GM12874 (cell line): ENCODE measurements around the gene FAM47C.
"Not testable (repeated sequence)": the region's sequence is repeated elsewhere in the genome, so short reads cannot be mapped to it uniquely, and the experiment has no call there.

Experiments
- TF ChIP-seq, protein P1 (sequence below): IDR thresholded peaks from 2 replicates; pipeline ENCODE4 v1.5.1; 2011; ENCODE audit warnings: low read depth, mild to moderate bottlenecking, control low read depth, low read length, moderate library complexity; ENCODE audit not compliant: insufficient read depth

The FAM47C gene

DNA sequence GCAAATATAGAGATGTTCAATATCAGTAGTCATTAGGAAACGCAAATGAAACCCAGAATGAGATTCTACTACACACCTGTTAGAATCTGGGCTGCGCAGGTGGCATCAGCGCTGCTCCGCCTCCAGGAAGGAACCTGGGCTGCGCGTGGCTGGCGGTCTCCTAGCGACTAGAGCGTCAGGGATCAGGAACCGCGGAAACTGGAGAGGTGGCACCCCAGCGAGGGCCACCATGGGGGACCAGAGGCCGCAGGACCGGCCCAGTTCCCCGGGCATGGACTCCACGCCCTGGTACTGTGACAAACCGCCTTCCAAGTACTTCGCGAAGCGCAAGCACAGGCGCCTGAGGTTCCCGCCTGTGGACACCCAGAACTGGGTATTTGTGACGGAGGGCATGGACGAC, at the start of gene FAM47C:
Gene FAM47C, plus strand, starts transcription at position 185 of the 400 bp plus-strand sequence. Its CDS starts 45 bp downstream, at position 230.
- TF ChIP-seq, protein P1, sequence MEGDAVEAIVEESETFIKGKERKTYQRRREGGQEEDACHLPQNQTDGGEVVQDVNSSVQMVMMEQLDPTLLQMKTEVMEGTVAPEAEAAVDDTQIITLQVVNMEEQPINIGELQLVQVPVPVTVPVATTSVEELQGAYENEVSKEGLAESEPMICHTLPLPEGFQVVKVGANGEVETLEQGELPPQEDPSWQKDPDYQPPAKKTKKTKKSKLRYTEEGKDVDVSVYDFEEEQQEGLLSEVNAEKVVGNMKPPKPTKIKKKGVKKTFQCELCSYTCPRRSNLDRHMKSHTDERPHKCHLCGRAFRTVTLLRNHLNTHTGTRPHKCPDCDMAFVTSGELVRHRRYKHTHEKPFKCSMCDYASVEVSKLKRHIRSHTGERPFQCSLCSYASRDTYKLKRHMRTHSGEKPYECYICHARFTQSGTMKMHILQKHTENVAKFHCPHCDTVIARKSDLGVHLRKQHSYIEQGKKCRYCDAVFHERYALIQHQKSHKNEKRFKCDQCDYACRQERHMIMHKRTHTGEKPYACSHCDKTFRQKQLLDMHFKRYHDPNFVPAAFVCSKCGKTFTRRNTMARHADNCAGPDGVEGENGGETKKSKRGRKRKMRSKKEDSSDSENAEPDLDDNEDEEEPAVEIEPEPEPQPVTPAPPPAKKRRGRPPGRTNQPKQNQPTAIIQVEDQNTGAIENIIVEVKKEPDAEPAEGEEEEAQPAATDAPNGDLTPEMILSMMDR: not testable (repeated sequence)

DNA sequence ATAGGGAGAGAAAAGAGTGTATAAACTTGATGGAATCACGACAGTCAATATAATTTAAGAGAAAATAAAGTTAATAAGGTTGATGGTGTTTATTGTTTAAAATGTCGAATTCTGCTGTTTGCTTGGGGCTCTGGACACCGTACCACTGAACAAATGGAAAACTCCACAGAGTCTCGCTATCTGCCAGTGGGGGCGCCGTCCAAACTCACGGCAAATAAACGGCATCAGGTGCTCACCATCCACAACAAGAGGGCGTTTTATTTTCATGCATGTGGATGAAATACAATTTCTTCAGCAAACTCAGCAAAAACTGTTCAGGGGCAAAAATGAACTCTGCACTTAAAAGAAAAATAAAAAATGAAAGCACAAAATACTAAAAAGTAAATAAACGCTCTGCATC, 46.6 kb upstream of the FAM47C start:
- TF ChIP-seq, protein P1: no peak

DNA sequence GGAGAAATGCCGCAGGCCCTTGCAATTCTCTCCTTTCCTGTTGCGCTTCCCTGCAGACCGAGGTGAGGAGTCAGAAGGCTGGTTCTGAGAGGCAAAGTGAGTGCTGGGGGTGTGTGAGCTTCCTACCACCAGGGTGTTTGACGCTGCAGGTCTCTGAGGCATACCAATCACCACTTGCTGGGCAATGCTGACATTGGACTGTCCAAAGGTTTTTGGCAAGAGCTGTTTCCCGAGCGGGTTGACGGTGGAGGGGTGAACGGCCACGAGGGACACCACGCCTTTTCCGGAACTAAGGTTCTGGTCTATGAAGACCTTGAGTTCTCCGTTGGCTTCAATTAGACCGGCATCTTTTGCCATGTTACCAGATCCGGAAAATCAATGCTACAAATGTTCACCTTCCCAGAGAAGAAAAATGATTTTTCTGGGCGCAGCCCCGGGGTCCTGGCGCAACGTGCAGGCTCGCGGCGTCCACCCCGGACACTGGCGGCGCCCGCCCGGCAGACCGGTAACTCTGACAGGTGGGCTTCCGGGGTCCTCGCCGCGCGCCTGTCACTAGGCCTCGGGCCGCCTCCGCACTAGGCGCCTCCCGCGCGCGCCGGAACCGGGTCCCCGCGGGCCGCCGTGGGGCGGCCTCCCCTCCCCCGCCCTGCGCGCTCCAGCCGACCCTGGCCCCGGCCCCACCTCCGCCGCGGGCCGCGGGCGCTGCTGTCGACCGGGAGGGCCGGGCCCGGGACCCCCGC, 44.9 kb upstream of the FAM47C start:
- TF ChIP-seq, protein P1: no peak

DNA sequence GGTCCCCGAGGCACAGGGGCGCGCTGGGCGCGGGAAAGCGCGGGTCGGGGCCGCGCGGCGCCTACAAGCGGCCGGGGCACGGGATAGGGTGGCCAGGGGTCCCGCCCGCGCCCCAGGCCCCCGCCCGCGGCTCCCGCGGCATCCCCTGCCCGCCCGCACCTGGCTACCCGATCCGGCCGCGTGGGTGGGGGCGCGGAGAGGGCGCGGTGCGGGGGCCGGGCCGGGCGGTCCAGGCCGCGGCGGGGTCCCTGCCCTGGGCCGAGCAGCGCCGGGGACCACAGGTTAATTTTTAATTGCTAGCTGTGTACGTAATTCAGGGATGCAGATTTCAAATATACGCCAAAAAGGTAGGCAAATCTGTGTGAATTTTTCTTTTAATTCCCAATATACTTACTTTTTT, 44.3 kb upstream of the FAM47C start:
- TF ChIP-seq, protein P1: no peak

DNA sequence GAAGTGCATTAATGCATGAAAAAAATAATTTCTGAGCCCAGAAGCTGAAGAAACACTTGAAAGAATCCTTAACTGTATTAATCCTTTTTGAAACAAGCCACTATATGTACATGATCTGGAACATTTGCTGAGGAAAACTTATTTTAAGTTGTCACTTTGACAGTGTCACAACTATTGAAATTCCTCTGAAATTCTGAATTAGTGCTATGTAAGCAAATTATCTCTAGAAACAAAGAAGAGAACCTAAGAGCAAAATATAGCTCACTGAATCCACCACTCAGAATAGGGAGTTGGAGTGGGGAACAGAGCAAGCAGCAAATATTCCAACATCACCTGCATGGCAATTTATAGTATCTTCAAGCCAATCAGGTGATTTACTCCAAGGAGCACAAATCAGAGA, 34.6 kb upstream of the FAM47C start:
- TF ChIP-seq, protein P1: no peak

DNA sequence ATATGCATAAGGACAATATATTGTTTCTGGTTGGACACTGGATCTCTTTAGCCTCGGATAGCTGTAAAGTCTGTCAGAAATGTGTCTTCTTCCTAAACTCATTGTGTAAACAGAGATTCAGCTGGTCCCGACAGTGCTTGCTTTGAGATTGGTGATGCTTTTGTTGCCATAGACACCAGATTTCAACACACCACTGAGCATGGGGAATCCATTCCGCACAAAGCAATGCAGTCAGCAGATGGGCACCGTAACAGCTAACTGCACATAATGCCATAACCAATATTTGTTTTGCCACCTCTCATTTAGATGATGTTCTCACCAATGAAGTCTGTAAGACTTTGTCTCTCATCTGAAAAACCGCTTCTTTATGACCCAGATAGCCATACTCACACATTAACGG, 33.3 kb upstream of the FAM47C start:
- TF ChIP-seq, protein P1: no peak

DNA sequence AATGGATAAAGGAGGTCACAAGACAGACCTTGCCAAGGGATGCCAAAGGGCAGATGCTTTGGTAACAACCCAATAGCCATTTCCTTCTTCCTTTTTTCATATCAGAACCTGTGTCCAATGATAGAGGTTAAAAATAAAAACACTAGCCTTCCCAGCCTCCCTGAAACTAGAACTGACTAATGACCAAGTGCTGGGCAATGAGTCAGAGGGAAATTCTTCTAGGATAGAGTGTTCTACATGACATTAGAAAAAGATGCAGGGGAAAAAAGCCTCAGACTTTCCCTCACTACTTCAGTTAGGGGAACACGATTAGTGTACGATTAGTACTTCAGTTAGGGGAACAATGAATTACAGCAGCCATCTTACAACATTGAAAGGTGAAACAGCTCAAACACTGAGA, 29.3 kb upstream of the FAM47C start:
- TF ChIP-seq, protein P1: no peak
